GM18507 (cell line): Measurements from ENCODE around the gene CCDC141.

ENCODE experiments used
- DNase-seq: peaks from one replicate; pipeline ENCODE4 v3.0.0; 2011; ENCODE audit warnings: low read depth; ENCODE audit not compliant: insufficient read length; ENCODE audit errors: extremely low spot score
- FAIRE-seq: peaks from 2 replicates; lab custom pipeline; 2011; peaks lifted over from hg19 to GRCh38; lab: Jason Lieb, UNC

Gene CCDC141

DNA sequence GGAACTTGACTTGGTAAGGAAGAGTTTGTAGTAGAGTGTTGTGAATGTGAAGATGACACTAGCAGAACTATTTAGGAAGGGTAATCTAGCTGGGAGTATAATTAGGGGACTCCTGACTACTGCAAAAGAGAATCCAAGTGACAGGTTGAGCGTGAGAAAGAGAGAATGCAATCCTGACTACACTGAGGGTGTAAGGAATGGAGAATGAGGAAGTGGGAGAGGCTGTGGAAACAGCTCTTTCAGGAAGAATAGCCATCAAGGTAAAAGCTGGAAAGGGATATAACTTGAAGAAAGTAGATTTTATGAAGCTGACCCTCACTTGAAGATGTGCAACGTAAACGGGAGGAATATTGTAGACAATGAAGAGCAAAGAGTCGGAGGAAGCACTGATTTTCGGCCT lies 201.6 kb downstream of the CCDC141 start:
- no peak for FAIRE-seq
- no peak for DNase-seq

DNA sequence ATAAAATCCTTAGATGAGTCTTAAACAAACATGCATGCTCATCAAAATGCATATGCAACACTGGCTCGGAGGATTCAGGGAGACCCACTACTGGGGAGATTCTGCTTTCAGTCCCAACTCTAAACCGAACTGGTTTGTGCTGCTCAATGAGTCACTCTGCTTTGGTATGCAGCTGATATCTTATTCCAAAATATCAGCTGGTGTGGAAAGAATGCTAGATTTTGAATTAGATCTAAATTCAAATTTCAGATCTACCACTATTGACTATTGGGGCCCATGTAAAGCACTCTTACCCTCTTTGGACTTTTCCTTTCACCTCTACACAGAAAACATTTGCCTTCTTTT lies 203.5 kb downstream of the CCDC141 start:
- FAIRE-seq = no peak
- no peak for DNase-seq

DNA sequence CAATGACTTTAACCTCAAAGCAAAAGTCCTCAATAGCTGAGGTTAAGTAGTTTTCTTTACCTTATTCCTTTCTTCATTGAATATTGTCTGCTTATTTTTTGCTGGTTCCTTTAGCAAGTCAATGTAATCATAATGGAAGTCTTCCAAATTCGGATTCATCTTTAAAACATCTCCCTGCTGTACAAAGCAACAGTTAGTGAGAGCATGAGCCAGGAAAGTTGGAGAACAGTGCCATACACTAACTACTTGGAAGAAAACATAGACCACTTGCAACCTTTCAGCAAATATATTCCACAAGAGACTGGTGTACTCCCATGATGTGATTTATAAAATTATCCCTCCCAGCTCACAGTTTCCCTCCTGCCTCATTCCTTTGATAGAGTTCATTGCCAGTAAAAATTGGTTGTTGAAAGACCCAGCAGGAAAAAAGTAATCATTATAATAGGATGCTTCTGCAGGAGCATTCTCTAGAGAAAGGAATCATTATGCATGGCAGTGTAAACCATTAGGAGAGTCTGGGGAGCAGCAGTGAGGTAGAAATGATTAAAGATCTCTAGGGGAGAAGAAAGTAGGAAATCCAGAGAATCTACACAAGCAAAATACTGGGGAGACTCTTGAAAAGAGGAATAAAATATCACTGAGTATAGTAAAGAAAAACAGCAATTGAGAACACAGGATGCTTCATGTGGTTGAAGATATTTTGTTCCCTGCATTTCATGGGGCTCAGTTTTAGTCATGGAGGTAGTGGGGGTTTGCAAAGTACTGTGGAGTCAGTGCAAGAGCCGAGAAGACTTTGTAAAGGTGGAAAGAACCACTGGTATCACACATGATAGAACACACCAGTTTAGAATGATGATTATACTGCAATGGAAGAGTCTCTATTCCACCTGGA lies 204.1 kb downstream of the CCDC141 start:
- FAIRE-seq (no peak), DNase-seq (no peak)

DNA sequence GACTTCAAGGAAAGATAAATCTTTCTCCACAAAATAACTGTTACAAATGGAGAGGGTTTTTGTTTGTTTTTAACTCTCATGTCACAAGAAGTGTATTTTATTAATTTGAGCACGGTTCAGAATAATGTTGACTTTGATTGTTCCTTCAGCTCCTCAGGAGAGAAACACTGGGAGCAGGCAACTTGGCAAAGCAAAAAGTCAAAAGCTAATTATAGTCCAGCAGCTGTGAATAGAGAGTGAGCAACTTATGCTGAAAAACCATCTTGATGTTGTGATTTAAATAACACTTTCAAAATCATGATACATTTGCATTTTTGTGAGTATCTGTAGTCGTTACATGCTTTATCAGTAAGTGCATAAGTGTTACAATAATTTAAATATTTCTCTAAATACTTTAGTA lies 205.2 kb downstream of the CCDC141 start:
- FAIRE-seq = no peak
- DNase-seq = no peak

DNA sequence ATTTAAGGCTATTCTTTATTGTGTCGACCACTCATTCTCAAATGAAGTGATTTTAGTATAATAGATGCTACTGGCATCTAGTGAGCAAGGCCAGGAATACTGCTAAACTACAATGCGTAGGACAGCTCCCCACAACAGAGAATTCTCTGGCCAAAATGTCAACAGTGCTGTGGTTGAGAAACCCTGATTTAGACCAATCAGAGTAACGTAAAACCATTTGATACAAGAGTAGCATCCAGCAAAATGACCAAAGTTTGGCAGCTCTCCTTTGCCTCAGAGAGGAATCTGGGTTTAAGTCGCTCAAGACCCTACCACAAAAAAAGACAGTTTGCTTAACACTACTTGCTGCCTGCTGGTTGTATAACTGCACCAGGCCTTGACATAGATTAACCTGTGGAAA lies 205.7 kb downstream of the CCDC141 start:
- no peak for DNase-seq
- FAIRE-seq = no peak

DNA sequence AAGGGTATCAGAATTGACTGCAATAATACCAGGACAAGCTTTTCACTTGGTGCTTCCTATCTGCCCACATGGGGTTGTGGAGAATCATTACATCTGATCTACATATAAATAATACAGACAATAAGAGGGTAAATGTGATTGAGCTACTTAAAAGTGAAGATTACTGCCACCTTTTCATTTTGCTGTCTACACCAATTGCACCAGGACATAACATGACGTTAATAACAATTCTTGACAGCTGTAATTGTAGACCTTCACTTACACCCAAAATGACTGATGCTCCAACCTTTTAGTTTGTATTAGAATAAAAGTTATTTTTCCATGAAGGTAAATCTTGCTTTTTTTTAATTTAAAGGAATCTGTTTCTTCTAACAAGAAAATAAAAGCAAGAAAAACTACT lies 206.2 kb downstream of the CCDC141 start:
- no peak for FAIRE-seq
- DNase-seq = no peak

DNA sequence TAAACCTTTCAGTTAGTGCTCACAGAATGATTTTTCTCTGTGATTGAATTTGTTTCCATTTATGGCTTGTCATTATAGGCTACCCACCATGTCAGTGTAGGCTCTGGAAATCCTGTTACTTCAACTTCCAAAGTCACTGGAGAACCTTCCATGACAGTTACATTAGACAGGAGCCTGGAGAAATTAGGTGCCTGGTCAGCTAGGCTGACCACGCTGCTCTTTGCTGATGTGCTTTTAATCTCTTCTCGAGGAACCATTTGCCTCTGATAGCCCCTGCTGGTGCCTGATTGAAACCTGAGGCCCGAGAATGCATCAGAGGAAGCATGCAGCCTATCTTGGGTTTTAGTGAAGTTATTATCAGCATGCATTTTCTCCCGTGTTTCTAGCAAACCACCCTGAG lies 213.1 kb downstream of the CCDC141 start:
- DNase-seq (no peak), FAIRE-seq (no peak)

DNA sequence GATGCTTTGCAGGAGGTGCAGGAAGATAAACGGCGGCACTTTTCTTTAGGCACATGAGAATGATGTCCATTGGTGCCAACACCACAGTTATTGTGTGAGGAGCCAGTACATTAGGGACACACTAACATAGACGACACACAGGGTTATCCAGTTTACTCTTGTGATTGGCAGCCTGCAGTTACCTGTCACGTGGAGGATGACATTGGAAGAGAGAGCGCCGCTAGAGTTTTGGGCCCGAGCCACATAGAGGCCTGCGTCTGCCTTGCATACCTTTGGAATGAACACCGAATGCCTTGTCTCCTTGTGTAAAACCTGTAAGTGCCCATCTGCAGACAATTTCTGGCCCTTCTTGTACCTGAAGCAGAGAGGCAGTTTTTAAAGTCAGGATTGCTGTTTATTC lies 215.9 kb downstream of the CCDC141 start:
- DNase-seq (no peak), FAIRE-seq (no peak)

DNA sequence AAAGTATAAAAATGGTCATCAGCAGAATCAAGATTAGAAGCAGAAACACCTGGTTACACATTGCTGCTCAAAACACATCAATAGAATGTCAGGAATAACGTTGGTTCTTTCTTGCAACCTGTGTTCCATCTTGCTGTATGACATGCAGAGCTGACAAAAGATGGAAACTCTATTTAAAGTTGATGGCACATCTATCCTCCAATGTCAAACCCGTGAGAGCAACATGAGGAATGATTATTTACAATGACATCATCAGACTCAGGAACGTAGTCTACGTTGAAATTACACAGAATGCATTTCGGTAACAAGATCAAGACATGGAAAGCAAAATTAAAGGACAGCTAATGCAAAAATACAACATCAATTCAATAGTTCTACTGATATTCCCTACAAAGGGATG lies 216.6 kb downstream of the CCDC141 start:
- no peak for FAIRE-seq

DNA sequence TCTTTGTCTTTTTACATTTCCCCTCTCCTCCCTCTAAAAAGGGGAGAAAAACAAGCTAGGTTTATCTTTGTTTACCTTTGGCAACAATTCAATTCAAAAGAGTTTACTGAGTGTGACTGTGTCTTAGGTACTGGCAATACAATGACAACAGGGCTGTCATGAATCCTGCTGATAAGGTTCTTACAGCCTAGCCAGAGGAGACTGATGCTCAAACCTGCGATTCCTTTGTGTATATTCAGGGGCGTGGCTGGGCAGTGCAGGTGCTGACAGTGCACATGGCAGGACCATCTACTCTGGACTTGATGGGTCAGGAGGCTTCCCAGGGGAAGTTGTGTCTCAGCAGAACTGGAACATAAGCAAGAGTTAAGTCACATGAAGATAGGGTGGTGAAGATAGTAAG lies 219.5 kb downstream of the CCDC141 start:
- DNase-seq = no peak
- no peak for FAIRE-seq

More for the DNA sequence above, 216.6 kb downstream of the CCDC141 start:
- no peak for DNase-seq

DNA sequence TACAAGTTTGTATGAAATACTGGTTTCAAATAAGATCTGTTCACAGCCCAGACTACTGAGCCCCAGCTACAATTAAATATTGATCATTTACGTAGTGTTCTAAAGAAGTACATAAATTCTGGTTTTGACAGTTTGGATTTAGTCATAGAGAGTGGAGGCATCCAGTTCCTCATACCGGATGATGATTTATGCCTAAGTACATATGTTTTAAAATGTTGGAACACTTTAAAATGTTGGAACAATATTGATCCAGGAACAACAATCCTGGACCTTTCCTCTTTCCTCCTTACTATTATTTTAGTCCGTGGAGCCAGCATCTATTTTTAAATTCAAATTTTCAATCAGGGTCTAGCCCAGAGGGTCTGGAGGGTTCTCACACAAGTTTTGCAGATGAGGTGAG lies 220.0 kb downstream of the CCDC141 start:
- FAIRE-seq (no peak), DNase-seq (no peak)

DNA sequence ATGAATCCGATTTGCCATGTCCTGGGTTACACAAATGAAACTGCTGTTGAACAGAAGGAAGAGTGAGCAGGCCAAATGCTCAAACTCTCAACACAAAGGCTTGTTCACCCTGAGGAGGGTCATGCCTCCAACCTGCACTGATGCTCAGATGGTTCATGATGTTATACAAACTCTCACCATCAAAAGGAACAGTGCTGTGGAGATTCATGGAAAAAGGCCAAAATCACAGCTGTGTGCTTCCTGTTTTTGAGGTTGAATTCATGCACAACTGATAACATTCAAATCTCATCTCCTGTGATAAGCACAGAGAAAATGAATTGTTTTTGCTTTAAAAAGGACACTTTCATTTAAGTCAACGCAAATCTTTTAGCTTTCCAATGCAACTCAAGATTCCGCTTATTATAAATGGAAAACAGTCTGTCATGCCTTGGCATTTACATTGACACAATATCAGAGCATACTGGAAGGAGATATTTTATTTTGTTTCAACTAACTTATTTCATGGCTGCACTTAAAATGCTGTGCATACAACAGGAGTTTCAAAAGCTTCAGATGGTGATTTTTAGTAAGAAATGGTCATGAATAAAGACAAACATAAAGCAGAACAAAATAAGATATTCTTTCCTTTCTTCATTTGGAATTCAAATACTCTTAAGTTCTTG lies 220.5 kb downstream of the CCDC141 start:
- DNase-seq = no peak
- no peak for FAIRE-seq

DNA sequence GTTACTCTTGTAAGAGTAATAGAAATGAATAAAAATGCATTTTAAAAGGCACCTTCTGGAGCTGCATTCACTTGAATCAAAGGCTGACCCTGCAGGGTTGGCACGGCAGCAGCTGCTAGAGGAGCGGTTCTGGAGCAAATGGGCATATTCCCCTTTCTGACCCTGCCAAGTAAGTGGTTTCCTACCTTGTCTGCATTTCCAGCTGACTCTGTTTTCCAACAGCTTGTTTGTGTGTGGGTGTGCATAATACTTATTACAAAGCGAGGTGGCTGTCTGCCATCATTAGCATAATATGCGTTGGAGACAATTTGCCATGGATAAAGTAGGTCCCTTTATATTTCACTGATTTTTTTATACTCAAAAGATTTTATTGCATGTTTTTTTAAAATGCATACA lies 221.5 kb downstream of the CCDC141 start:
- no peak for DNase-seq
- no peak for FAIRE-seq

DNA sequence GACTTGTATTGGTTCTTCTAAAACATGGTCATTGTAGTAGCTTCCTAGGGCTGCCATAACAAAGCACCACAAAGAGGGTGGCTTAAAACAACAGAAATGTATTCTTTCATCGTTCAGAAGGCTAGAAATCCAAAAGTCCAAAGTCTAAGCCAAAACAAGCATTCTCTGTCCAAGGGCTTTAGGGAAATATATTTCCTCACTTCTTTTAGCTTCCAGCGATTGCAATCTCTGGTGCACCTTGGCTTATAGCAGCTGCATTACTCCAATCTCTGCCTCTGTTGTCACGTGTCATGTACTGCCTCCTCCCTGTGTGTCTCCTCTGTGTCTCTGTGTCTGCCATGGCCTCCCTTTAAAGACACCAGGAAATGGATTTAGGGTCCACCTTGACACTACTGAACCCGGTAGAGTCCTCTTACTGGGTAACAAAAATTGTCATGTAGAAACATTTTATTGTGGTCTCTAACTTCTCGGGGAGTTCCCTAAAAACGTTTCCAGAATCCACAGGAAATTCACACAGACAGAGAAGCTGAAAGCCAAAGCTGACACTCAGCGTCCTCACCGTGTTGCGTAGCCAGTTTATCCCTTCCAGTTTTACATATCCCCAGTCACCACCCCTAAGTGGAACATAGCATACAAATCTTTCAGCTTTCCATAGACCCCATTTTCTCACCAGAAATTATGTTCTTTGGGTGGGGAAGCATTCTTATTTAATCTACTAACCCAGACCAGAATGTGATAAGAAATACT lies 222.0 kb downstream of the CCDC141 start:
- DNase-seq (no peak), FAIRE-seq (no peak)

DNA sequence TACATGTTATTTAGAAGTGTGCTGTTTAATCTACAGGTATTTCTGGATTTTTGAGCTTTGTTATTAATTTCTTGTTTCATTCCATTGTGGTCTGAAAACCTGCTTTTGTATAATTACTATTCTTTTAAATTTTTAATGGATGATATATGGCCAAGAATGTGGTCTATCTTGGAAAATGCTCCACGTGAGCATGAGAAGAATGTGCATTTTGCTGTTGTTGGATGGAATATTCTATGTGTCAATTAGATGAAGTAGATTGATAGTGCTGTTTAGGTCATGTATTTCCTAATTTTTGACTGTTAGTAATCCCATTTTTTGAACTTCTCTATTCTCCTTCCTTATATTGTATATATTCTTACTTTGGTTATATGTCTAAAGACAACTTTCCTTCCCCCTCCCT lies 222.8 kb downstream of the CCDC141 start:
- DNase-seq = no peak
- FAIRE-seq = no peak

DNA sequence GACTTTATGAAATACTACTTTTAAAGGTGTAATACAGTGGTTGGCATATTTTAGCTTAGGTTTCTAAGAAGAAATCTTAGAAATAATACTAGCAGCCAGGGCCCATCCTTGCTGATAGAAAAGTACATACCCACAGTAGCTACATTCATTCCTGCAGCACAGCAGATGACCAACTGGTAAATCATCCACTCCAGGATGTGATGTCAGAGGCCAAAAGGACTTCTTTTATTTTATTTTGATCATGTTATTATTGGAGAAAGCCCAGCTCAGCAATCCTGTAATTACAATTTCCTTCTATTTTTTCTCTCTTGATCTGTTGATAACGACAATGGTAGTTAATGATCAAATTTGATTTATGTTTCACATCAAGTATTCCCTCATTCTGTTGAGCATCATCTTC lies 224.8 kb downstream of the CCDC141 start:
- DNase-seq (no peak), FAIRE-seq (peak; percentile 18)

DNA sequence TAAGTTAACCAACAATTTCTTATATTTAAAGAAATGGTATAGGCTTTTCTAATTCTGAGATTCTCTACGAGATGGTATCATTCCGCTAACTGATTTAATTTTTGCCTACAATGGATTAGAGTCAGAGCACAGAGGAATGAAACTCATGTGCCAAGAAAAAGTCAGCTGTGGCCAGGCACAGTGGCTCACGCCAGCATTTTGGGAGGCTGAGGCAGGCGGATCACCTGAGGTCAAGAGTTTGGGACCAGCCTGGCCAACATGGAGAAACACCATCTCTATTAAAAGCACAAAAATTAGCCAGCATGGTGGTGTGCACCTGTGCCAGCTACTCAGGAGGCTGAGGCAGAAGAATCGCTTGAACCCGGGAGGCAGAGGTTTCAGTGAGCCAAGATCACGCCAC lies 225.8 kb downstream of the CCDC141 start:
- no peak for DNase-seq
- FAIRE-seq = no peak

DNA sequence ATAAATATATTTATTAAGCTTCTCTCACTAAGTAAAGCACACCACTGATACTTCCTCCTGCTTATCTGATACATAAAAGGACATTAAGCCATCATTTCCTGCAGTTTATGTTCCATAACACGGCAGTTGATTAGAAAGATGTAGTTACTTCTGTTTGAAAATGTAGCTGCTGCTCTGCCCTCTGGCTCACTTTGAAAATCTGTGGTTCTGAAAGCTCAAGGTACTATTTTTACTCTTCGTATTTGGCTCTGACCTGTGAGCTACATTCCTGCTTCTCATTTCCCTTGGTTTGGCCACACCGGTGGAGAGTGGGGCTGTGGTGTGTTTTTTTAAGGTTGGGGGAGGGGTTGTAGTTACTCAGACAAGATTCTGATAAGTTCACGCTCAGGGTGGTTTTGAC lies 229.9 kb downstream of the CCDC141 start:
- peak; percentile 73 for FAIRE-seq
- DNase-seq = no peak

DNA sequence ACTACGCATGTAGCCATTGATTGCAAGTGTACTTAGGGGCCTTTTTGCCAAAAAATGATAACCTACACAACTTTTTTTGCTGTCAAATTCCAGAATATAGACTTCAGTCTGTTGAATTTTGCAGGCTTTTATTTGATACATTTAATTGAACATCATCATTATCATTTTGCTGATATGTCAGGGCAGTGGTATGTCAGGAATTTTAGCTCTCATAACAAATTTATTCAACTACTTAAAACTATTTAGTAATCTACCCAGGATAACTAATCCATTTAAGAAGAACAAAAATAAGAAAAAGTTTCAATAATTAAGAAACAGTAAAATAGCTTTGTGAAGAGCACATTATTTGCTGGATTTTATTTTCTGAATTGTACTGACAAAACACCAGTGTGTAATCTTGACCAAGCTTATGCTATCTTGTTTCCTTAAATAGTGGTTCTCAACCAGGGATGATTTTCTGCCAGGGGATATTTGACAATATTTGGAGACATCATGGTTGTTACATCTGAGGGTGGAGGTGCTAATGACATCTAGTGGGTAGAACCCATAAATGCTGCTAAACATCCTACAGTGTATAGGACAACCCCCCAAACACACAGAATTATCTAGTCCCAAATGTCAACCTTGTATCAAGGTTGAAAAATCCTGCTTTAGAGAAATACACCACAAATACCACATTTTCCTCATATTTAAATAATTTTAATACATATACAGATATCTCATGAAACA lies 230.6 kb downstream of the CCDC141 start:
- peak; percentile 12 for FAIRE-seq
- no peak for DNase-seq

DNA sequence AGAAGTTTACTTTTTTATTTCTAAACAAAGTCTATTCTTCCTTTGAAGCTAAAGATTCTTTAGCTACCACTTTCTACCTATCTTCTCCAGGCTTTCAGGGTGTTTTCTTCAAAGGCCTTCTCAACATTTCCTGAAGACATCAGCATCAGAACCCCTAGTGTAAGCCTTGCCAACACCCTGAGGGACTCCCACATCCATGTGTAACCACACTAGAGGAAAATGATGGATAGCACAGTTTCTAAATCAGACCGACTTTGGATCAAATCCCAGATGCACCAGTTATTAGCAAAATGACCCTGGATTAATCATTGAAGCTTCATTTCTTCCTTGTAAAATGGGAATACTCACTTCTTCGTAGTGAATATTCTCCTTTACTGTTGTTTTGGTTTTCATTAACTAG lies 238.0 kb downstream of the CCDC141 start:
- DNase-seq = no peak
- FAIRE-seq = no peak
